Spleen (tissue), 7 donors: ENCODE data around the gene GRAP2.

Experiments
- POLR2A ChIP-seq, 3 donors: fragments of 450-650 bp; IDR thresholded peaks; one replicate each; pipeline ENCODE4 v1.5.1; 2017; ENCODE audit warnings: antibody characterized with exemption in 3 of 3, mild to moderate bottlenecking in 1 of 3
- POLR2AphosphoS5 ChIP-seq, 3 donors: sonication (generic); formaldehyde crosslinking; IDR thresholded peaks; one replicate each; pipeline ENCODE4 v1.5.1; 2017; ENCODE audit warnings: antibody characterized with exemption in 3 of 3
- TF ChIP-seq, protein P1 (sequence below), 11 experiments: fragments of 200-600 bp in 7 of 11; fragments of 450-650 bp in 4 of 11; sonication (generic) in 4 of 11; IDR thresholded peaks in 8 of 11; conservative IDR thresholded peaks in 3 of 11; 1 replicate in 7 of 11; 2 replicates in 4 of 11; pipeline versions ENCODE4 v1.4.0 to v1.8.0; 2016 to 2021; ENCODE audit warnings: antibody characterized with exemption in 11 of 11, inconsistent platforms in 4 of 11, mild to moderate bottlenecking in 1 of 11
- donor health status: DM: no; HTN: no; CAD: no; lungs with moderate emphysema.
- donor health status: DM: no; HTN: no; CAD: no.
- donor health status: DM: no; HTN: no; CAD: no.

DNA sequence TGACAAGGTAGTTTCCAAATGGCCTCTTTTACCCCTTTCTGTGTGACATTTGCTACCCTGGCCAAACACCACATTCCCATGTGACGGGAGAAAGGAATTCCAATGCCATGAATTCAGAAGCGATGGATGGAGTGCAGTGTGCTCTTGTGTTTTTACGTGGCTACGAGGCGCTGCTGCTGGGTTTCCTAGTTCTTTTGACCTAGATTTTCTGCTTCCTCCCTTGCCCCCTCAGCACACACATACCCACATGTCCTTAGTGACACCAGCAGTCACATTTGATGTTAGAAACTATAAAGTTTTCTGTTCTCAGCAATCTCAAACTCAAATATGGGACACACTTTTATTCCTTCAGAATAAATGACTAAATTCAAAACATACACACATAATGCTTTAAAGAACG, 51.5 kb downstream of the GRAP2 start:
- TF ChIP-seq POLR2A (IDR thresholded peaks at IDR 0.05) (no peak), POLR2AphosphoS5 (IDR thresholded peaks at IDR 0.05) (no peak)
- TF ChIP-seq, protein P1, sequence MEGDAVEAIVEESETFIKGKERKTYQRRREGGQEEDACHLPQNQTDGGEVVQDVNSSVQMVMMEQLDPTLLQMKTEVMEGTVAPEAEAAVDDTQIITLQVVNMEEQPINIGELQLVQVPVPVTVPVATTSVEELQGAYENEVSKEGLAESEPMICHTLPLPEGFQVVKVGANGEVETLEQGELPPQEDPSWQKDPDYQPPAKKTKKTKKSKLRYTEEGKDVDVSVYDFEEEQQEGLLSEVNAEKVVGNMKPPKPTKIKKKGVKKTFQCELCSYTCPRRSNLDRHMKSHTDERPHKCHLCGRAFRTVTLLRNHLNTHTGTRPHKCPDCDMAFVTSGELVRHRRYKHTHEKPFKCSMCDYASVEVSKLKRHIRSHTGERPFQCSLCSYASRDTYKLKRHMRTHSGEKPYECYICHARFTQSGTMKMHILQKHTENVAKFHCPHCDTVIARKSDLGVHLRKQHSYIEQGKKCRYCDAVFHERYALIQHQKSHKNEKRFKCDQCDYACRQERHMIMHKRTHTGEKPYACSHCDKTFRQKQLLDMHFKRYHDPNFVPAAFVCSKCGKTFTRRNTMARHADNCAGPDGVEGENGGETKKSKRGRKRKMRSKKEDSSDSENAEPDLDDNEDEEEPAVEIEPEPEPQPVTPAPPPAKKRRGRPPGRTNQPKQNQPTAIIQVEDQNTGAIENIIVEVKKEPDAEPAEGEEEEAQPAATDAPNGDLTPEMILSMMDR (IDR thresholded peaks at IDR 0.05 in 8 of 11, conservative IDR thresholded peaks at IDR 0.05 in 3 of 11), result no peak
